A673 (cell line): ENCODE results near the gene KPNA6.

Experiments
- CTCF ChIP-seq: fragments of 300-800, 200-600 bp; sonication (generic); conservative IDR thresholded peaks from 2 replicates; pipeline ENCODE4 v1.5.1; 2017; ENCODE audit warnings: low read depth, mild to moderate bottlenecking, antibody characterized with exemption, low read length, moderate library complexity, mixed read lengths
- EZH2 ChIP-seq: fragments of 200-600 bp; sonication (generic); IDR thresholded peaks from 2 replicates; pipeline ENCODE4 v1.6.1; 2017; ENCODE audit warnings: borderline replicate concordance, low read depth, mild to moderate bottlenecking, mixed read lengths, antibody characterized with exemption, low read length; ENCODE audit not compliant: poor library complexity, severe bottlenecking

- TF ChIP-seq CTCF (no peak), EZH2 (no peak)
Measured at GRCh38 chr1:32187850-32188249, 80.0 kb downstream of the KPNA6 start.
